HepG2 (cell line): Measurements from ENCODE around the gene UAP1L1. TPM values are rescaled to one million over a fixed set of nuclear protein-coding genes. Genes with fewer than 3 reads are reported as not detected.

Source experiments
- AHDC1 ChIP-seq: sonication (generic); formaldehyde crosslinking; IDR thresholded peaks from 2 replicates; pipeline ENCODE4 v1.5.1; 2020; ENCODE audit warnings: mild to moderate bottlenecking, missing genetic modification reagents, borderline replicate concordance
- FOSL1 ChIP-seq: sonication (generic); formaldehyde crosslinking; IDR thresholded peaks from 2 replicates; pipeline ENCODE4 v1.9.0; 2021; ENCODE audit warnings: missing genetic modification reagents, borderline replicate concordance
- GABPA ChIP-seq, 2 experiments: IDR thresholded peaks; 2 replicates each; pipeline ENCODE4 v1.6.1; 2011 to 2016; ENCODE audit warnings: low read depth in 2 of 2, low read length in 1 of 2, missing biosample characterization in 1 of 2, missing genetic modification characterization in 1 of 2
- HOXD1 ChIP-seq: sonication (generic); formaldehyde crosslinking; IDR thresholded peaks from 2 replicates; pipeline ENCODE4 v1.5.0; 2020; ENCODE audit warnings: missing genetic modification reagents
- ISL2 ChIP-seq: sonication (generic); formaldehyde crosslinking; IDR thresholded peaks from 2 replicates; pipeline ENCODE4 v1.5.0; 2020; ENCODE audit warnings: missing genetic modification reagents
- JUND ChIP-seq: sonication (generic); formaldehyde crosslinking; IDR thresholded peaks from 2 replicates; pipeline ENCODE4 v1.8.0; 2022; ENCODE audit warnings: mild to moderate bottlenecking, missing genetic modification reagents
- KLF9 ChIP-seq: IDR thresholded peaks from 2 replicates; pipeline ENCODE4 v1.6.1; 2016; ENCODE audit warnings: low read depth
- MAFF ChIP-seq: IDR thresholded peaks from 2 replicates; pipeline ENCODE4 v1.6.1; 2011; ENCODE audit warnings: low read depth, low read length, improper control_type of control experiment
- MTA3 ChIP-seq: sonication (generic); formaldehyde crosslinking; IDR thresholded peaks from 2 replicates; pipeline ENCODE4 v1.4.0; 2020; ENCODE audit warnings: missing genetic modification reagents
- MYC ChIP-seq: sonication (generic); formaldehyde crosslinking; IDR thresholded peaks from 2 replicates; pipeline ENCODE4 v1.9.0; 2021; ENCODE audit warnings: missing genetic modification reagents, borderline replicate concordance
- PAF1 ChIP-seq: IDR thresholded peaks from 2 replicates; pipeline ENCODE4 v1.6.1; 2016; ENCODE audit warnings: missing genetic modification reagents, missing compliant biosample characterization
- RBM39 ChIP-seq: fragments of 200-400 bp; formaldehyde crosslinking; IDR thresholded peaks from one replicate; pipeline ENCODE4 v1.6.1; 2018; ENCODE audit warnings: antibody characterized with exemption, mild to moderate bottlenecking, low read depth, low read length; ENCODE audit not compliant: poor library complexity, severe bottlenecking
- STAG1 ChIP-seq: sonication (generic); formaldehyde crosslinking; IDR thresholded peaks from 2 replicates; pipeline ENCODE4 v1.4.0; 2020; ENCODE audit warnings: missing genetic modification reagents
- TP53 ChIP-seq: sonication (generic); formaldehyde crosslinking; conservative IDR thresholded peaks from 2 replicates; pipeline ENCODE4 v1.4.0; 2020; ENCODE audit warnings: missing genetic modification reagents
- ZFAT ChIP-seq: sonication (generic); formaldehyde crosslinking; conservative IDR thresholded peaks from 2 replicates; pipeline ENCODE4 v1.8.1; 2023; ENCODE audit warnings: missing genetic modification reagents, inconsistent platforms
- ZNF18 ChIP-seq: sonication (generic); formaldehyde crosslinking; IDR thresholded peaks from 2 replicates; pipeline ENCODE4 v1.8.0; 2022; ENCODE audit warnings: mild to moderate bottlenecking, missing genetic modification reagents; ENCODE audit not compliant: insufficient replicate concordance
- ZNF263 ChIP-seq: sonication (generic); formaldehyde crosslinking; IDR thresholded peaks from 2 replicates; pipeline ENCODE4 v1.4.0; 2020; ENCODE audit warnings: missing genetic modification reagents
- ZNF280D ChIP-seq: sonication (generic); formaldehyde crosslinking; IDR thresholded peaks from 2 replicates; pipeline ENCODE4 v1.5.1; 2020; ENCODE audit warnings: mild to moderate bottlenecking, missing genetic modification reagents
- ZNF30 ChIP-seq: sonication (generic); formaldehyde crosslinking; IDR thresholded peaks from 2 replicates; pipeline ENCODE4 v1.5.0; 2020; ENCODE audit warnings: mild to moderate bottlenecking, missing genetic modification reagents
- ZNF496 ChIP-seq: sonication (generic); formaldehyde crosslinking; IDR thresholded peaks from 2 replicates; pipeline ENCODE4 v1.8.1; 2023; ENCODE audit warnings: mild to moderate bottlenecking, moderate library complexity, missing genetic modification reagents; ENCODE audit not compliant: insufficient replicate concordance
- polyA plus RNA-seq, 8 experiments: library from polyadenylated mRNA; depleted of rRNA in 3 of 8; stranded (reverse) in 7 of 8; unstranded in 1 of 8; fragments of >200 nt; fragmentation: Illumina TruSeq in 4 of 8; extraction: Trizol in 4 of 8; gene quantifications; 2 replicates each; pipeline versions ENCODE4 v1.2.1 to v1.2.3, GENCODE V29; 2011 to 2016; ENCODE audit warnings: low read depth in 4 of 8, missing spikeins in 1 of 8, mixed read lengths in 1 of 8; ENCODE audit not compliant: insufficient read depth in 1 of 8
- total RNA-seq, 5 experiments: library from RNA; depleted of rRNA; stranded (reverse); fragments of >200 nt; fragmentation: Illumina TruSeq; extraction: Trizol; gene quantifications; 2 replicates each; pipeline ENCODE4 v1.2.3, GENCODE V29; 2016; ENCODE audit warnings: low read depth in 1 of 5

Gene UAP1L1
- total and polyA plus RNA-seq, 2 of the 13 experiments (the other 11 are each of a cell fraction or from before 2014, with no cell fraction given) = 5.4 to 6.4 TPM

- no peak; the same call in 1 of the 2 replicates for TF ChIP-seq AHDC1
- no peak for TF ChIP-seq PAF1
- TF ChIP-seq JUND (CRISPR knock-in tag) = no peak
- no peak for TF ChIP-seq ZNF496 (CRISPR knock-in tag)
- no peak for TF ChIP-seq ZNF263
- no peak for TF ChIP-seq KLF9 (CRISPR knock-in tag)
- TF ChIP-seq FOSL1 = no peak
- TF ChIP-seq GABPA (IDR thresholded peaks at IDR 0.05; ENCODE audit: low read depth, low read length) = no peak
- no peak for TF ChIP-seq GABPA (CRISPR knock-in tag; IDR thresholded peaks at IDR 0.05; ENCODE audit: low read depth)
- no peak for TF ChIP-seq TP53
- no peak for TF ChIP-seq STAG1
- no peak for TF ChIP-seq MAFF
- no peak for TF ChIP-seq MTA3 (CRISPR knock-in tag)
- TF ChIP-seq ZFAT = no peak
- TF ChIP-seq RBM39 = no peak
- TF ChIP-seq HOXD1 (CRISPR knock-in tag) = no peak
- TF ChIP-seq ZNF280D (CRISPR knock-in tag) = no peak
- TF ChIP-seq ZNF30 (CRISPR knock-in tag) = no peak
- TF ChIP-seq MYC (CRISPR knock-in tag) = peak; percentile 45; the same call in 1 of the 2 replicates
- peak; percentile 24; the same call in 1 of the 2 replicates for TF ChIP-seq ISL2
- TF ChIP-seq ZNF18 = no peak
Observed at GRCh38 chr9:137028263-137029057, 48.9 kb upstream of the UAP1L1 start (continued).
